ENCODE results near the gene RGS21.

Gene RGS21

GRCh38 chr1:192376374-192376773 is 59.6 kb downstream of the RGS21 start:
- no peak for TF ChIP-seq CTCF (IDR thresholded peaks at IDR 0.05; ENCODE audit: low read depth, low read length)
- DNase-seq (ENCODE audit: extremely low read depth, low read depth): no peak

GRCh38 chr1:192378276-192378675 is 61.5 kb downstream of the RGS21 start:
- no peak for TF ChIP-seq CTCF (IDR thresholded peaks at IDR 0.05; ENCODE audit: low read depth, low read length)

DNA sequence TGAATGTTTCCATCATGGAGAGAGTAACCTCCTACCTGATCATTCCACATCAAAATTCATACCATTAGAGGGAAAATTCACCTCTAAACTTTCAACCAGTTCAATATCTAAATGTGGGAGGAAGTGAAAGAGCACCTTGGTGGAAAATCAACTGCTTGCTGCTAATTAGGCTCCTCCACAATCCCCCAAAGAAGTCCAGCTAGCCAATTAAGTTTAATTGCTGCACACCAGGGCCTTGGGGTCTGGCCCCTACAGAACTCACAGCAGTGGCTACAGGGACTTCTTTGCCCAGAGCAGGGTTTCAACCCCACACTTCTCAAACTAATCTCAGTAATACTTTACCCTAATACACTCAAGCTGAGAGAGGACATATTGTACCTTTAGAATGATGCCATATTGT is 62.1 kb downstream of the RGS21 start:
- TF ChIP-seq CTCF (IDR thresholded peaks at IDR 0.05; ENCODE audit: low read depth, low read length): no peak
- no peak for DNase-seq (ENCODE audit: extremely low read depth, low read depth)

More at GRCh38 chr1:192378276-192378675, 61.5 kb downstream of the RGS21 start:
- no peak for DNase-seq (ENCODE audit: extremely low read depth, low read depth)

DNA sequence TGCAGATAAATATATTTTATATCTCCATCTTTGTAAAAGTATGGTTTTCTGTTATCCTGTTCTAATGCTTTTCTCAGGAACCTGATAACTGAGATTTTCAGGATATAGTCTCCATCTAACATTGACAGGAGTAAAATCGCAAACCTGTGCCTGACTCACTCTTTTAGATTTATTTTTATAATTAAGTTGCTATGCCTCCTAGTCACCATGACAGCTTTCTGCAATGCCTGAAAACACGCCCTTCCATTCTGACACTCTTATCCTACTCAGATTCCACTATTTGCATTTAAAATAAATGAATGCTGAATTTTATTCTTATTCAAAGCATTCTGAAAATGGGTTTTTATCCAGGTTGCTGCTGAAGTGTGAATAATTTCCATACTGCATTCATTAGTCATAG is 62.8 kb downstream of the RGS21 start:
- no peak for TF ChIP-seq CTCF (IDR thresholded peaks at IDR 0.05; ENCODE audit: low read depth, low read length)
- DNase-seq (ENCODE audit: extremely low read depth, low read depth): no peak

DNA sequence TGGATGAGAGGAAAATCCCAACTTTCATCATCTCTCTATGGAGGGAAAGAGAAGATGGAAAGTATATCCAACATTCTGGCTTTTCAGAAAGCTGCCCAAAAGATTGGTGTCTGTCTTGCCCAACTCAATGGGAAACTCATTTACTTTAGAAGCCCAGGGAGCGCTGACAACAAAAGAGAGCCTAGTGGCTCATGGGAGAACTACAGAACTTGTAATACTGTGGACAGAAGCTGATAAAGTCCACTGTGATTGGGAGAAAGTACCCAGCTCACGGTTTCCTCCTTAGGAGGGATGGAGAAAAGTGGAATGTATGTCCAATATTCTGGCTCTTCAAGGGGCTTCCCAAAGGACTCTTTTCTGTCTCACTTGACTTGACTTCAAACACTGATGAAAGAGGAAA is 66.0 kb downstream of the RGS21 start:
- no peak for TF ChIP-seq CTCF (IDR thresholded peaks at IDR 0.05; ENCODE audit: low read depth, low read length)
- DNase-seq (ENCODE audit: extremely low read depth, low read depth): no peak

DNA sequence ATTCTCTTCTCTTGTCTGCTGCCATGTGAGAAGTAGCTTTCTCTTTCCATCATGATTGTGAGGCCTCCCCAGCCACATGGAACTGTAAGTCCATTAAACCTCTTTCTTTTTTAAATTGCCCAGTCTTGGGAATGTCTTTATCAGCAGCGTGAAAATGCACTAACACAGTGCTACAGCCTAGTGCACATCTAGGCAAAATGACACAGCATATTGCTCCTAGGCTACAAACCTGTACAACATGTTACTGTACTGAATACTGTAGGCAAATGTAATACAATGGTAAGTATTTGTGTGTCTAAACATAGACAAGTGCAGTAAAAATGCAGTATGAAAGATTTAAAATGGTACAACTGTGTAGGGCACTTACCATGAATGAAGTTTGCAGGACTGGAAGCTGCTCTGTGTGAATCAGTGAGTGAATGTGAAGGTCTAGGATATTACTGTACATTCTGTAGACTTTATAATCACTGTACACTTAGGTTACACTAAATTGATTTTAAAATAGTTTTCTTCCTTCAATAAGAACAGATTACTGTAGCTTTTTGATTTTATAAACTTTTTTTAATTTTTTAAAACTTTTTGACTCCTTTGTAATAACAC is 69.4 kb downstream of the RGS21 start:
- no peak for DNase-seq (ENCODE audit: extremely low read depth, low read depth)
- no peak for TF ChIP-seq CTCF (IDR thresholded peaks at IDR 0.05; ENCODE audit: low read depth, low read length)

GRCh38 chr1:192395211-192395610 is 78.4 kb downstream of the RGS21 start:
- DNase-seq (ENCODE audit: extremely low read depth, low read depth): no peak
- no peak for TF ChIP-seq CTCF (IDR thresholded peaks at IDR 0.05; ENCODE audit: low read depth, low read length)

Measured in AG09319 (cell line).